IMR-90 (cell line): ENCODE results near the gene TTLL4. TPM values are rescaled to one million over a fixed set of nuclear protein-coding genes. Genes with fewer than 3 reads are reported as not detected.

Experiments
- ATAC-seq: fragments of 200-7000 bp; cut with Tn5 transposase; 2 replicates; pipeline ENCODE4 v1.9.1; 2020; ENCODE audit warnings: low read depth, mild to moderate bottlenecking, moderate library complexity
- BruUV-seq: library from RNA; stranded (reverse); fragments of 400-500 nt; replicated peaks from 2 replicates; lab custom pipeline; 2021; lab: Mats Ljungman, UMichigan
- CTCF ChIA-PET: fragments of 300-600 bp; formaldehyde crosslinking; extraction: SDS; loops from one replicate; lab custom pipeline; 2021; ENCODE audit warnings: antibody characterized with exemption; lab: Yijun Ruan, JAX
- POLR2A ChIA-PET: fragments of 300-600 bp; sonication (Branson Sonifier 250); formaldehyde crosslinking; loops from one replicate; lab custom pipeline; 2022; ENCODE audit warnings: antibody characterized with exemption; ENCODE audit not compliant: unreplicated experiment; lab: Charles Lee
- DNase-seq: peaks from one replicate; pipeline ENCODE4 v3.0.0; 2013
- H2AFZ ChIP-seq: replicated peaks from 2 replicates; pipeline ENCODE3; 2013; ENCODE audit warnings: low read length, mild to moderate bottlenecking; ENCODE audit not compliant: poor library complexity
- H2AK5ac ChIP-seq: 2 replicates; pipeline ENCODE4 v1.6.1; 2013; ENCODE audit warnings: low read depth, low read length, inconsistent platforms
- H2AK9ac ChIP-seq: replicated peaks from 2 replicates; pipeline ENCODE3; 2013; ENCODE audit warnings: mild to moderate bottlenecking, low read depth, low read length, moderate library complexity; ENCODE audit not compliant: poor library complexity
- H2BK120ac ChIP-seq: 2 replicates; pipeline ENCODE4 v1.6.1; 2013; ENCODE audit warnings: low read depth, low read length, inconsistent platforms
- H2BK15ac ChIP-seq: 3 replicates; pipeline ENCODE4 v1.6.1; 2013; ENCODE audit warnings: low read depth, low read length, inconsistent platforms
- H2BK20ac ChIP-seq: 2 replicates; pipeline ENCODE4 v1.6.1; 2013; ENCODE audit warnings: low read depth, mild to moderate bottlenecking, inconsistent platforms, low read length, moderate library complexity
- H2BK5ac ChIP-seq: 2 replicates; pipeline ENCODE4 v1.6.1; 2013; ENCODE audit warnings: mild to moderate bottlenecking, low read depth, low read length, inconsistent platforms; ENCODE audit not compliant: poor library complexity, severe bottlenecking
- H3K14ac ChIP-seq: replicated peaks from 2 replicates; pipeline ENCODE4 v1.6.1; 2013; ENCODE audit warnings: low read depth, low read length, inconsistent platforms
- H3K18ac ChIP-seq: 2 replicates; pipeline ENCODE4 v1.6.1; 2013; ENCODE audit warnings: low read depth, low read length, control low read depth
- H3K23ac ChIP-seq: 2 replicates; pipeline ENCODE4 v1.6.1; 2013; ENCODE audit warnings: low read depth, low read length, inconsistent platforms
- H3K27ac ChIP-seq: 2 replicates; pipeline ENCODE4 v1.5.1; 2013; ENCODE audit warnings: mild to moderate bottlenecking, control low read depth, low read length; ENCODE audit not compliant: insufficient read depth
- H3K27me3 ChIP-seq: 2 replicates; pipeline ENCODE4 v1.6.1; 2013; ENCODE audit warnings: low read length; ENCODE audit not compliant: control insufficient read depth, insufficient read depth
- H3K36me3 ChIP-seq: 2 replicates; pipeline ENCODE4 v1.6.1; 2013; ENCODE audit warnings: low read length, mixed read lengths; ENCODE audit not compliant: control insufficient read depth, insufficient read depth
- H3K4ac ChIP-seq: 2 replicates; pipeline ENCODE4 v1.6.1; 2013; ENCODE audit warnings: low read depth, low read length, inconsistent platforms
- H3K4me1 ChIP-seq: 2 replicates; pipeline ENCODE4 v1.6.1; 2013; ENCODE audit warnings: low read length, mixed read lengths; ENCODE audit not compliant: control insufficient read depth, insufficient read depth
- H3K4me2 ChIP-seq: 2 replicates; pipeline ENCODE4 v1.6.1; 2013; ENCODE audit warnings: low read depth, mild to moderate bottlenecking, control low read depth, low read length, moderate library complexity
- H3K4me3 ChIP-seq: 2 replicates; pipeline ENCODE4 v1.5.1; 2013; ENCODE audit warnings: low read depth, mild to moderate bottlenecking, control low read depth, low read length, moderate library complexity; ENCODE audit not compliant: insufficient read depth
- H3K56ac ChIP-seq: 2 replicates; pipeline ENCODE4 v1.6.1; 2013; ENCODE audit warnings: low read length, inconsistent platforms; ENCODE audit not compliant: insufficient read depth; ENCODE audit errors: extremely low read depth
- H3K79me1 ChIP-seq, 2 experiments: 2 replicates each; pipeline ENCODE4 v1.6.1; 2013; ENCODE audit warnings: low read length in 2 of 2, inconsistent platforms in 1 of 2, low read depth in 1 of 2
- H3K9ac ChIP-seq: 2 replicates; pipeline ENCODE4 v1.6.1; 2013; ENCODE audit warnings: low read depth, low read length, control low read depth
- H3K9me1 ChIP-seq: 2 replicates; pipeline ENCODE4 v1.6.1; 2013; ENCODE audit warnings: low read length, inconsistent platforms; ENCODE audit not compliant: insufficient read depth
- H3K9me3 ChIP-seq: 2 replicates; pipeline ENCODE4 v1.6.1; 2013; ENCODE audit warnings: low read length; ENCODE audit not compliant: control insufficient read depth, insufficient read depth
- H4K20me1 ChIP-seq: 2 replicates; pipeline ENCODE4 v1.6.1; 2013; ENCODE audit warnings: low read length, inconsistent platforms; ENCODE audit not compliant: insufficient read depth
- H4K5ac ChIP-seq: 2 replicates; pipeline ENCODE4 v1.6.1; 2013; ENCODE audit warnings: mild to moderate bottlenecking, low read depth, low read length, control low read depth
- H4K8ac ChIP-seq, 2 experiments: 2 replicates each; pipeline ENCODE4 v1.6.1; 2013; ENCODE audit warnings: low read depth in 2 of 2, low read length in 2 of 2, control low read depth in 1 of 2, inconsistent platforms in 1 of 2
- H4K91ac ChIP-seq: 2 replicates; pipeline ENCODE4 v1.6.1; 2013; ENCODE audit warnings: low read depth, low read length, inconsistent platforms; ENCODE audit not compliant: insufficient read depth
- BHLHE40 ChIP-seq: fragments of 150-350 bp; IDR thresholded peaks from 2 replicates; pipeline ENCODE4 v1.6.1; 2016; ENCODE audit warnings: mild to moderate bottlenecking, low read depth, low read length
- CEBPB ChIP-seq: IDR thresholded peaks from 2 replicates; pipeline ENCODE4 v1.6.1; 2012; ENCODE audit warnings: low read depth, low read length, improper control_type of control experiment
- CHD1 ChIP-seq: IDR thresholded peaks from 2 replicates; pipeline ENCODE4 v1.6.1; 2012; ENCODE audit warnings: low read depth, low read length, improper control_type of control experiment
- CTCF ChIP-seq: conservative IDR thresholded peaks from 2 replicates; pipeline ENCODE4 v1.5.1; 2012; ENCODE audit warnings: mild to moderate bottlenecking, low read depth, low read length, improper control_type of control experiment
- ELK1 ChIP-seq: fragments of 150-350 bp; IDR thresholded peaks from 2 replicates; pipeline ENCODE4 v1.6.1; 2016; ENCODE audit warnings: low read depth, mild to moderate bottlenecking, low read length, moderate library complexity, borderline replicate concordance
- FOS ChIP-seq: fragments of 150-350 bp; IDR thresholded peaks from 2 replicates; pipeline ENCODE4 v1.6.1; 2016; ENCODE audit warnings: low read depth, low read length
- MAFK ChIP-seq: IDR thresholded peaks from 2 replicates; pipeline ENCODE4 v1.6.1; 2012; ENCODE audit warnings: low read depth, low read length, improper control_type of control experiment
- MAZ ChIP-seq: IDR thresholded peaks from 2 replicates; pipeline ENCODE4 v1.6.1; 2012; ENCODE audit warnings: low read depth, mild to moderate bottlenecking, low read length, improper control_type of control experiment, moderate library complexity, borderline replicate concordance
- MXI1 ChIP-seq: IDR thresholded peaks from 2 replicates; pipeline ENCODE4 v1.6.1; 2012; ENCODE audit warnings: low read depth, mild to moderate bottlenecking, low read length, moderate library complexity, borderline replicate concordance
- NFE2L2 ChIP-seq: fragments of 150-350 bp; IDR thresholded peaks from 2 replicates; pipeline ENCODE4 v1.6.1; 2016; ENCODE audit warnings: low read depth, mild to moderate bottlenecking, low read length
- POLR2A ChIP-seq: IDR thresholded peaks from 2 replicates; pipeline ENCODE4 v1.6.1; 2012; ENCODE audit warnings: mild to moderate bottlenecking, low read depth, low read length
- RAD21 ChIP-seq: IDR thresholded peaks from 2 replicates; pipeline ENCODE4 v1.6.1; 2012; ENCODE audit warnings: low read length, improper control_type of control experiment
- RCOR1 ChIP-seq: IDR thresholded peaks from 2 replicates; pipeline ENCODE4 v1.6.1; 2012; ENCODE audit warnings: mild to moderate bottlenecking, low read length, improper control_type of control experiment; ENCODE audit not compliant: insufficient replicate concordance
- RFX5 ChIP-seq: IDR thresholded peaks from 2 replicates; pipeline ENCODE4 v1.8.0; 2012; ENCODE audit warnings: low read depth, mild to moderate bottlenecking, low read length, moderate library complexity
- SMC3 ChIP-seq: fragments of 150-350 bp; IDR thresholded peaks from 2 replicates; pipeline ENCODE4 v1.6.1; 2016; ENCODE audit warnings: low read depth, mild to moderate bottlenecking, antibody characterized with exemption, low read length, moderate library complexity
- USF2 ChIP-seq: fragments of 150-350 bp; IDR thresholded peaks from 2 replicates; pipeline ENCODE4 v1.6.1; 2017; ENCODE audit warnings: mild to moderate bottlenecking, antibody characterized with exemption, low read length, low read depth
- dilution Hi-C: fragments of 300-500 bp; cut with HindIII; formaldehyde crosslinking; loops from one replicate; pipeline ENCODE4 v1.14.3; 2018; ENCODE audit warnings: low sequenced_read_pairs; ENCODE audit not compliant: unreplicated experiment
- in situ Hi-C: fragments of 300-500 bp; cut with MboI; formaldehyde crosslinking; loops from 3 replicates; pipeline ENCODE4 v1.14.3; 2019; ENCODE audit warnings: low sequenced_read_pairs, inconsistent platforms, mixed read lengths
- intact Hi-C: fragments of 100-400 bp; cut with micrococcal nuclease; formaldehyde crosslinking; loops from 2 replicates; pipeline ENCODE4 v1.10.0; 2022
- polyA plus RNA-seq, 3 experiments: library from polyadenylated mRNA; depleted of rRNA; stranded (reverse); fragments of >200 nt; gene quantifications; 2 replicates each; pipeline ENCODE4 v1.2.3, GENCODE V29; 2012; ENCODE audit warnings: low replicate concordance in 1 of 3
- total RNA-seq: library from RNA; depleted of rRNA; stranded (reverse); fragments of >200 nt; gene quantifications from 2 replicates; pipeline ENCODE4 v1.2.3, GENCODE V29; 2012

TTLL4 gene
- total and polyA plus RNA-seq, 2 of the 4 experiments (the other 2 are of a cell fraction): 9.0 to 22.9 TPM

GRCh38 chr2:218691234-218691633 lies 19.4 kb upstream of the TTLL4 start:
- intact Hi-C loops (loop anchor here (1.0 kb wide), 1 partner anchor 156 kb away; no protein-coding TSS in a partner anchor), in situ Hi-C loops (no loop called here), dilution Hi-C loops (no loop called here)
- H3K9me3 ChIP-seq: no peaks in the 10 kb centered on the region
- no peak overlapping the region for H4K8ac ChIP-seq
- no peak overlapping the region for H2BK20ac ChIP-seq
- H3K9ac ChIP-seq: no peak overlapping the region
- H3K56ac ChIP-seq: no peak overlapping the region
- H3K36me3 ChIP-seq: peaks cover 34% of the 10 kb centered on the region
- ChIA-PET POLR2A (no interaction called here), CTCF (no interaction called here)
- H2BK5ac ChIP-seq: no peak overlapping the region
- H3K23ac ChIP-seq: no peak overlapping the region
- H3K9me1 ChIP-seq: peaks cover 4% of the 10 kb centered on the region; the same call in 1 of the 2 replicates
- no TSS peak for BruUV-seq
- no peaks in the 10 kb centered on the region for H3K79me1 ChIP-seq
- H3K4me1 ChIP-seq: peaks cover 3% of the 10 kb centered on the region; the same call in 1 of the 2 replicates
- H2BK120ac ChIP-seq: no peak overlapping the region
- H3K27me3 ChIP-seq: no peaks in the 10 kb centered on the region
- no peak overlapping the region for H2AK9ac ChIP-seq
- H3K18ac ChIP-seq: no peak overlapping the region
- no peaks in the 10 kb centered on the region for H4K20me1 ChIP-seq
- DNase-seq (peak; percentile 66), ATAC-seq (peak; percentile 50; the same call in 1 of the 2 replicates)
- H2AFZ ChIP-seq: no peak overlapping the region
- TF ChIP-seq RAD21: no peak
- no peak for TF ChIP-seq FOS
- TF ChIP-seq BHLHE40: no peak
- no peak for TF ChIP-seq CTCF
- TF ChIP-seq MAFK: no peak
- no peak for TF ChIP-seq CHD1
- no peak for TF ChIP-seq ELK1
- TF ChIP-seq MXI1: no peak
- TF ChIP-seq MAZ: no peak
- no peak for TF ChIP-seq NFE2L2
- TF ChIP-seq POLR2A: no peak
- no peak for TF ChIP-seq SMC3
- TF ChIP-seq RCOR1: no peak
- no peak for TF ChIP-seq CEBPB
- no peak for TF ChIP-seq USF2
- no peak for TF ChIP-seq RFX5
- no peak overlapping the region for H3K4me3 ChIP-seq
- H4K5ac ChIP-seq: no peak overlapping the region
- H3K14ac ChIP-seq: no peak overlapping the region
- no peak overlapping the region for H2AK5ac ChIP-seq
- no peak overlapping the region for H4K91ac ChIP-seq
- no peak overlapping the region for H2BK15ac ChIP-seq
- no peak overlapping the region for H3K27ac ChIP-seq
- H3K4me2 ChIP-seq: no peak overlapping the region
- H3K4ac ChIP-seq: no peak overlapping the region
